NCI-H526 treated with DMSO at 0.1 percent for 48 hours (cell line): Measurements from ENCODE around the gene ZNF277.
"Not testable (repeated sequence)": the region's sequence is repeated elsewhere in the genome, so short reads cannot be mapped to it uniquely, and the experiment has no call there.

Experiments used
- DNase-seq: peaks from one replicate; lab custom pipeline; 2025; lab: John Stamatoyannopoulos, UW

Gene ZNF277

DNA sequence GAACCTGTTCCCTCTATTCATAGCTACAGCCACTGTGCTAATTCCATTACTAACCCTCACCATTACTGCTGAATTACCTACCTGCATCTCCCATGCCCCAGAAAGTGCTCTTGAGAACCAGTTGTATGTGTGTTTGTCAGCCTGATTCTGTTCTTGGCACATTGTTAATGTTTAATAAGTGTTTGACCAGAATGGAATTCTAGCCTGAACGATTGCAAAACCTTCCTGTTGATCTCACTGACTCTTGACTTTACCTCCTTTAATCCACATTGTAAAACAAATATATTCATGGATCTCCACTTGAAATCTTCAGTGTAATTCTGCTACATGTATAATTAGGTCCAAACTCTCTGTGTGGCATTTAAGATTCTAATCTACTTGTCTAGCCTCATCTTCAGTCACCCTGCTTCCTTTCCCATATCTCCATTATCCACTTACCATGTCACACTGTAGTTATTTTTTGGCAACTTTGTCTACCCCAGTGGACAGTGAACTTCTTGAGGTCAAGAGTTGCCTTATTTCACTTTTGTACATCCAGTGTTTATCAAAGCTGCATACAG, 4.9 kb downstream of the ZNF277 start:
- DNase-seq, result no peak

DNA sequence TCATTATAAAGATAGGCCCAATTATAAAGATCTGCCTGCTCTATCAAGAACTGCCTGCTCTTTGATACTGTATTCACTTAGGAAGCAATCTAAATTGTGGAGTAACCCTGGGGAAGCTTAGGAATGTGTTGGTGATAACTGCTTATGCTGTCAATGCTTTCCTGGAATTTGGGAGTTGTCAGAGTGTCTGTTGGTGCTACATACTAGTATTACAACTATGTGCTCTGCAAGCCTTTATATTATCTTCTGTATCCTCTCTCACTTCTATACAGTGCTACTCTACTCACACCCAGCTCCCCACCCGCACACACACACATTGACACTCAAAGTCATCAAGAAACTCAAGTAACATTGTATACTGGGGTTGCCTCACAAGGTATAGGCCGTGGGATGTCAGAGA, 6.1 kb downstream of the ZNF277 start:
- DNase-seq, result no peak

GRCh38 chr7:112213735-112214134, 7.2 kb downstream of the ZNF277 start:
- no peak for DNase-seq

GRCh38 chr7:112214268-112214667, 7.8 kb downstream of the ZNF277 start:
- no peak for DNase-seq

DNA sequence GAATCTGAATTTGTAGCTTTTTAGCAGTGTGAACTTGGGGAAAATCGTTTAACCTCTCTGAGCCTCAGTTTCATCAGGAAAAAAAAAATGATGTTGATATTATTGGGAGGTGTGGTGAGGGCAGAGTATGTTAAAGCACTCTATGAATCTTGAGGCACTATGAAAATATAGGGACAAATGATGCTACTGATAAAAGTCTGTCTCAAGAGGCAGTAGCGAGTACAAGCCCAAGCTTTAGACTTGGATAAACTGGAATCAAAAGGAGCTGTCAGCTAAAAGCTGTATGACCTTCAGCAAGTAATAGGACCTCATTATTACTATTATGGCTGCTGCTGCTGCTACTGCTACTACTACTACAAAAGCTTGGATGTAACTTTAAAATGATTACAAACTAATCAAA, 8.4 kb downstream of the ZNF277 start:
- no peak for DNase-seq

DNA sequence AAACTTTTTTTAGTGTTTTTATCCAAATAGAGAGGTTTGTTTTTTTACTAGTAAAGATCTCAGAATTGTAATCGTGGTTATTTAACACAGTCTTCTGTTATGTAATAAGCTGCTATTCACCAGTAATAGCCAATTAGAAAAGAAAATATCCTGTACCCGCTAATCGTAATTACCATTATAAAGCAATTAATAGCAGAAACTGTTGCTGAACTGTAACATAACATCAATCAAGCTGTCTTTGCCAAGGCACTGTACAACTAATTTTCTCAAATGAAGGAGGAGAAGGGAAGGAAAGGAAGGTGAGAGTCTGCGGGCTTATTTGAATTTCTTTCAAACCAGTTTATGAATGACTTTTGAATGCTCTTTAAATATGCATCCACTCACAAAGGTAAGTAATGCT, 9.3 kb downstream of the ZNF277 start:
- DNase-seq, result no peak

- no peak for DNase-seq
Observed at GRCh38 chr7:112220877-112221434, 14.5 kb downstream of the ZNF277 start.

GRCh38 chr7:112223310-112223709, 16.8 kb downstream of the ZNF277 start:
- DNase-seq, result no peak

GRCh38 chr7:112224186-112224585, 17.7 kb downstream of the ZNF277 start:
- DNase-seq, result no peak

GRCh38 chr7:112225006-112225405, 18.5 kb downstream of the ZNF277 start:
- DNase-seq, result no peak

- DNase-seq, result no peak
Observed at GRCh38 chr7:112226701-112227276, 20.3 kb downstream of the ZNF277 start.

DNA sequence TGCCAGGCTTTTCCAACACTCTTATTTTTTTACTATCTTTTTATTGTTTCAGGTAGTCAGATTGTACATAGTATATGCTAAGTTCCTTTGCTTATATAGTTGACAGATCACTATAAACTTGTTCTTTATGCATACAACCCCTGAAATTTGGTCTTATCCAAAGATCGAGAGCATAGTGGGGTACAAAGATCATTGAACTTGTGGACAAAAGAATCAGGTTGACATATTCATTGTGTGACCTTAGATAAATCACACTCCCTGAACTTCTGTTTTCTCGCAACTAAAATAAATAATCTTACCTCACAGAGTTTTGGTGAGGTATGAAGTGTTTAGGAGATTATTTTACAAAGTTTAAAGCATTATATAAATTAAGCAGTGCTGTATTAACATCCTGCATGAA, 22.1 kb downstream of the ZNF277 start:
- no peak for DNase-seq

- no peak for DNase-seq
Observed at GRCh38 chr7:112232212-112232978, 25.9 kb downstream of the ZNF277 start.

- no peak for DNase-seq
Observed at GRCh38 chr7:112233048-112233697, 26.7 kb downstream of the ZNF277 start.

DNA sequence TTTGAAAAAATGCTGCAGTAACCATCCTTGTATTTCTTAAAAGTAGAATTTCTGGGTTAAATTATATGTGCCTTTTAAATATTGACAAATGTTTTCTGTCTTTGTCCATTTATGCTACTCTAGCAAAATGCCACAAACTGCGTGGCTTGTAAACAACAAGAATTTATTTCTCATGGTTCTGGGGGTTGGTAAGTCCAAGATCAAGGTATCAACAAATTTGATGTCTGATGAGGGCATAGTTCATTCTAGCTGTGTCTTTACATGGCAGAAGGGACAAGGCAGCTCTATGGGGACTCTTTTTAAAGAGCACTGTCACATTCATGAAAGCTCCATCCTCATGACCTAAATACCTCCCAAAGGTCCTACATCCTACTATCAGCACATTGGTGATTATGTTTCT, 27.7 kb downstream of the ZNF277 start:
- DNase-seq, result no peak

- no peak for DNase-seq
Observed at GRCh38 chr7:112236597-112236996, 30.1 kb downstream of the ZNF277 start.

GRCh38 chr7:112238330-112238729, 31.8 kb downstream of the ZNF277 start:
- no peak for DNase-seq

GRCh38 chr7:112238852-112239610, 32.5 kb downstream of the ZNF277 start:
- no peak for DNase-seq

DNA sequence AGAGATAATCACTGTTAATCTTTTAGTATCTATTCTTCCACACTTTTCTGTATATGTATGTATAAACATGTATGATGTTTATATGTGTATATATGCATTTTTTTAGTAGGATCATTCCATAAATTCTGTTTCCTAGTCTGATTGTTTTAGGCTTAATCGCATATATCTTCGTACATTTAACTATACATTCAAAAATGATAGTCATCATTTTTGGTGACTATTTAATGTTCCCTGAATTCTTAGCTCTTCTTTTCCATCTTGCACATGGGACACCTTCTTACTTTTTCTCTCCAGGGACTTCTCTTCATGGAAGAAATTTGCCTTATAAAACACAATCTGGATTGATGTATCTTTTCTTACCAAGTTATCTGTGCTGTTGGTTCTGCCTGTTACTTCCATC, 42.1 kb downstream of the ZNF277 start:
- DNase-seq, result no peak

DNA sequence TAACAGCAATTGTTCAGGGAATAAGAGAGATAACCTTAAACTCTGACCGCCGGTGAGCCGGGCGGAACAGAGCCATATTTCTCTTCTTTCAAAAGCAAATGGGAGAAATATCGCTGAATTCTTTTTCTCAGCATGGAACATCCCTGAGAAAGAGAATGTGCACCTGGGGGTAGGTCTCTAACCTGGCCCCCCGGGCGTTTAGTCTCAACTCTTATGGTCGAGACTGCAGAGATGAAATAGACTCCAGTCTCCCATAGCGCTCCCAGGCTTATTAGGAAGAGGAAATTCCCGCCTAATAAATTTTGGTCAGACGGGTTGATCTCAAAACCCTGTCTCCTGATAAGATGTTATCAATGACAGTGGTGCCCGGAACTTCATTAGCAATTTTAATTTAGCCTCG, 43.5 kb downstream of the ZNF277 start:
- not testable (repeated sequence) for DNase-seq

- no peak for DNase-seq
Observed at GRCh38 chr7:112252141-112252540, 45.6 kb downstream of the ZNF277 start.

DNA sequence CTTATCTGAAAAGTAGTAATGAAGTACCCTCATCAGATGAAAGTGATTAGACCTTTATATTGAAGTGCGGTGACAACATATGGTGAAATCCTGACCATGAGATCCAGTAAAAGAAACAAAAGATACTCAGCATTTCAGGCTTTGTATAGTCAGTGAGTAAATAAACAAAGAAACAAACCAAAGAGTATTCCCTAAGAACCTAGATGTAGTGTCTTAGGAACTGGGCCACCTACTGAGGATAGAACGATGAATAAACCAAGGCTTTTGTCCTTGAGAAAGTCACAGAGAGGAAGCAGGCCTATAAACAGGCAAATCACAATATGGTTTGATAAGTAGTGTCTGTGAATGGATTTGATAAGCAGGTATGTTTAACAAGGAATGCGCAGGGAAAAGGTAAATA, 46.2 kb downstream of the ZNF277 start:
- DNase-seq, result no peak
